Sigmoid colon (tissue), 4 donors: ENCODE measurements around the gene PTPRD.

ENCODE experiments used
- CTCF ChIP-seq, 4 experiments: fragments of 450-650 bp in 3 of 4; fragments of 200-600 bp in 1 of 4; IDR thresholded peaks; one replicate each; pipeline ENCODE4 v1.5.1; 2016 to 2019; ENCODE audit warnings: antibody characterized with exemption in 4 of 4, mild to moderate bottlenecking in 3 of 4, moderate library complexity in 2 of 4
- POLR2A ChIP-seq, 2 donors: fragments of 450-650 bp; IDR thresholded peaks; one replicate each; pipeline ENCODE4 v1.6.1; 2016; ENCODE audit warnings: antibody characterized with exemption in 2 of 2, mild to moderate bottlenecking in 2 of 2, moderate library complexity in 2 of 2
- POLR2AphosphoS5 ChIP-seq, 4 donors: sonication (generic); formaldehyde crosslinking; IDR thresholded peaks; one replicate each; pipeline ENCODE4 v1.6.1; 2017; ENCODE audit warnings: antibody characterized with exemption in 4 of 4

- TF ChIP-seq CTCF (IDR thresholded peaks at IDR 0.05) (no peak), POLR2AphosphoS5 (IDR thresholded peaks at IDR 0.05) (no peak), POLR2A (IDR thresholded peaks at IDR 0.05) (no peak)
These were observed 1828.0 kb downstream of the PTPRD start for GRCh38 chr9:8784838-8785237.
